Endothelial cell of umbilical vein (primary cell): ENCODE results near the gene NLRP13. TPM values are rescaled to one million over a fixed set of nuclear protein-coding genes. Genes with fewer than 3 reads are reported as not detected.

Source experiments
- BruUV-seq: library from RNA; stranded (reverse); fragments of 400-500 nt; replicated peaks from 2 replicates; lab custom pipeline; 2021; lab: Mats Ljungman, UMichigan
- CTCF ChIA-PET: fragments of 300-600, 350-600 bp; sonication (Branson Sonifier 250); formaldehyde crosslinking; loops from one replicate; lab custom pipeline; 2021; ENCODE audit warnings: antibody characterized with exemption, inconsistent platforms; lab: Charles Lee
- POLR2A ChIA-PET: fragments of 300-600, 350-600 bp; sonication (Branson Sonifier 250); formaldehyde crosslinking; loops from one replicate; lab custom pipeline; 2021; ENCODE audit warnings: antibody characterized with exemption, inconsistent platforms; lab: Charles Lee
- DNase-seq: peaks from one replicate; pipeline ENCODE4 v3.0.0-alpha.2; 2011; ENCODE audit warnings: low read depth, low spot score
- FAIRE-seq: peaks from 2 replicates; lab custom pipeline; 2011; peaks lifted over from hg19 to GRCh38; lab: Jason Lieb, UNC
- H2AFZ ChIP-seq: 2 replicates; pipeline ENCODE4 v1.6.0; 2012; ENCODE audit warnings: low read depth, low read length, control low read depth, inconsistent platforms
- H3K27ac ChIP-seq: 2 replicates; pipeline ENCODE4 v1.5.1; 2011; ENCODE audit warnings: low read depth, mild to moderate bottlenecking, control low read depth, low read length, moderate library complexity; ENCODE audit not compliant: insufficient read depth
- H3K27me3 ChIP-seq, 2 experiments: 2 replicates each; pipeline versions ENCODE4 v1.6.0 to v1.6.1; 2011; ENCODE audit warnings: low read length in 2 of 2, mixed read lengths in 1 of 2; ENCODE audit not compliant: control insufficient read depth in 2 of 2, insufficient read depth in 2 of 2
- H3K36me3 ChIP-seq, 2 experiments: 2 replicates in 1 of 2; 3 replicates in 1 of 2; pipeline ENCODE4 v1.5.1; 2011; ENCODE audit warnings: low read length in 2 of 2, mild to moderate bottlenecking in 1 of 2, moderate library complexity in 1 of 2; ENCODE audit not compliant: control insufficient read depth in 2 of 2, insufficient read depth in 2 of 2; ENCODE audit errors: extremely low read depth in 1 of 2
- H3K4me1 ChIP-seq: 3 replicates; pipeline ENCODE4 v1.5.1; 2011; ENCODE audit warnings: mild to moderate bottlenecking, low read length; ENCODE audit not compliant: control insufficient read depth, insufficient read depth; ENCODE audit errors: extremely low read depth
- H3K4me2 ChIP-seq: 2 replicates; pipeline ENCODE4 v1.6.1; 2011; ENCODE audit warnings: low read length, control low read depth, mixed read lengths; ENCODE audit not compliant: insufficient read depth
- H3K4me3 ChIP-seq, 3 experiments: fragments of 200-600 bp in 1 of 3; sonication (generic), shearing (Covaris generic) in 1 of 3; replicated peaks in 1 of 3; 2 replicates each; pipeline ENCODE4 v1.5.1; 2011 to 2016; ENCODE audit warnings: control low read depth in 3 of 3, low read length in 3 of 3, mild to moderate bottlenecking in 2 of 3, inconsistent platforms in 1 of 3, low read depth in 1 of 3, moderate library complexity in 1 of 3; ENCODE audit not compliant: insufficient read depth in 1 of 3
- H3K79me2 ChIP-seq: 2 replicates; pipeline ENCODE4 v1.6.0; 2012; ENCODE audit warnings: low read length, inconsistent platforms; ENCODE audit not compliant: control insufficient read depth, insufficient read depth
- H3K9ac ChIP-seq: replicated peaks from 2 replicates; pipeline ENCODE3; 2011; ENCODE audit warnings: low read length, control low read depth; ENCODE audit not compliant: insufficient read depth; ENCODE audit errors: extremely low read depth
- H3K9me1 ChIP-seq: replicated peaks from 3 replicates; pipeline ENCODE4 v1.6.0; 2011; ENCODE audit warnings: mild to moderate bottlenecking, low read length; ENCODE audit not compliant: control insufficient read depth, insufficient read depth; ENCODE audit errors: extremely low read depth
- H3K9me3 ChIP-seq: replicated peaks from 2 replicates; pipeline ENCODE4 v1.5.1; 2012; ENCODE audit warnings: low read length, inconsistent platforms; ENCODE audit not compliant: control insufficient read depth, insufficient read depth
- H4K20me1 ChIP-seq: replicated peaks from 2 replicates; pipeline ENCODE3; 2011; ENCODE audit warnings: mild to moderate bottlenecking, low read length; ENCODE audit not compliant: control insufficient read depth, insufficient read depth; ENCODE audit errors: extremely low read depth
- EZH2 ChIP-seq: IDR thresholded peaks from 2 replicates; pipeline ENCODE4 v1.6.1; 2012; ENCODE audit warnings: borderline replicate concordance, low read depth, mild to moderate bottlenecking, moderate library complexity, low read length, inconsistent platforms; ENCODE audit not compliant: severe bottlenecking
- FOS ChIP-seq: IDR thresholded peaks from 2 replicates; pipeline ENCODE4 v1.6.1; 2011; ENCODE audit warnings: mild to moderate bottlenecking, low read length, moderate library complexity, borderline replicate concordance; ENCODE audit not compliant: insufficient read depth
- GATA2 ChIP-seq: IDR thresholded peaks from 2 replicates; pipeline ENCODE4 v1.7.0; 2011; ENCODE audit warnings: low read depth, mild to moderate bottlenecking, moderate library complexity, mixed read lengths, low read length; ENCODE audit not compliant: insufficient read length, insufficient read depth
- JUN ChIP-seq: IDR thresholded peaks from 2 replicates; pipeline ENCODE4 v1.6.1; 2011; ENCODE audit warnings: borderline replicate concordance, low read depth; ENCODE audit not compliant: insufficient read length, insufficient read depth
- MYC ChIP-seq: IDR thresholded peaks from one replicate; pipeline ENCODE4 v1.6.1; 2011; ENCODE audit warnings: mild to moderate bottlenecking, low read depth, low read length
- POLR2A ChIP-seq: IDR thresholded peaks from 2 replicates; pipeline ENCODE4 v1.6.1; 2012; ENCODE audit warnings: low read depth, mild to moderate bottlenecking, control low read depth, low read length
- POLR2AphosphoS5 ChIP-seq: IDR thresholded peaks from 2 replicates; pipeline ENCODE4 v1.6.1; 2012; ENCODE audit warnings: low read depth, mild to moderate bottlenecking, control low read depth, low read length, moderate library complexity; ENCODE audit not compliant: insufficient read depth
- dilution Hi-C: fragments of 300-500 bp; cut with MboI; formaldehyde crosslinking; loops from one replicate; pipeline ENCODE4 v1.15.0; 2019; ENCODE audit warnings: low sequenced_read_pairs; ENCODE audit not compliant: extremely low pct_ligation_motif_present
- intact Hi-C: fragments of 100-400 bp; cut with micrococcal nuclease; formaldehyde crosslinking; loops from one replicate; pipeline ENCODE4 v1.10.0; 2022
- polyA plus RNA-seq, 4 experiments: library from polyadenylated mRNA; depleted of rRNA in 3 of 4; stranded (reverse) in 3 of 4; unstranded in 1 of 4; fragments of >200 nt; gene quantifications; 2 replicates each; pipeline versions ENCODE4 v1.2.1 to v1.2.3, GENCODE V29; 2011 to 2012; ENCODE audit warnings: missing spikeins in 1 of 4
- total RNA-seq: library from RNA; stranded (reverse); gene quantifications from 2 replicates; pipeline ENCODE4 v1.2.3, GENCODE V29; 2021
- TF ChIP-seq, protein P1 (sequence below), 2 donors: IDR thresholded peaks; 1 replicate in 1 of 2; 2 replicates in 1 of 2; pipeline ENCODE4 v1.5.1; 2011; ENCODE audit warnings: low read length in 2 of 2, mild to moderate bottlenecking in 2 of 2, moderate library complexity in 2 of 2, control low read depth in 1 of 2, inconsistent platforms in 1 of 2, low read depth in 1 of 2; ENCODE audit not compliant: insufficient read depth in 1 of 2; ENCODE audit errors: extremely low read depth in 1 of 2
- TF ChIP-seq, protein P2 (sequence below): IDR thresholded peaks from 2 replicates; pipeline ENCODE4 v1.6.1; 2011; ENCODE audit not compliant: insufficient read depth, insufficient read length

Gene NLRP13
- total and polyA plus RNA-seq, 2 donors (not counting 3 experiments of a cell fraction or from before 2014, with no cell fraction given), result not detected

DNA sequence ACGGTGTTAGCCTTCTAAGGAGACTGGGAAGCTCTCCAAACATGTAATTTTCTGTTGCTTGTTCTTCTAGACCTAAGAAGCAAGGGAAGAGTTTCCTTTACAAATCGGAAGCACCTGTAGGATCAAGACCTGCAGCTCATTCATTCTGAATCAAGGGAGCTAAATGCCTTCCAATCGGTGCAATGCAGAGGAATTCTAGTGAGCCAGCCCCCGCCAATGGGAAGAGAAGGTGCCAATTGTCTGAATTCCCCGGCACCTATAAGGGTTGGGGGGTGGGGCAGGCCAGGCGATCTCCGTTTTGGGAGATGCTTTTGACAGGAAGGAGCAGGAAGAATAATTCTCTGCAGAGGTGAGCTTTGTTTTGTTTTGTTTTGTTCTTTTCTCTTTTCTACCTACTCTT, 7.1 kb upstream of the NLRP13 start:
- dilution Hi-C loops (no loop called here), intact Hi-C loops (no loop called here)
- Histone ChIP-seq H3K36me3 (no peaks in the 10 kb centered on the region), H3K4me2 (no peak overlapping the region), H3K27me3 (no peaks in the 10 kb centered on the region), H2AFZ (no peak overlapping the region), H3K9me1 (no peaks in the 10 kb centered on the region), H3K4me3 (no peak overlapping the region), H3K4me1 (no peaks in the 10 kb centered on the region), H3K79me2 (no peaks in the 10 kb centered on the region), H3K27ac (no peak overlapping the region), H3K9me3 (peaks cover 2% of the 10 kb centered on the region), H3K9ac (no peak overlapping the region), H4K20me1 (no peaks in the 10 kb centered on the region)
- FAIRE-seq, result no peak
- no peak for TF ChIP-seq FOS
- no peak for TF ChIP-seq POLR2AphosphoS5
- no peak for TF ChIP-seq JUN
- no peak for TF ChIP-seq MYC
- no peak for TF ChIP-seq EZH2
- TF ChIP-seq POLR2A, result no peak
- TF ChIP-seq, protein P1, sequence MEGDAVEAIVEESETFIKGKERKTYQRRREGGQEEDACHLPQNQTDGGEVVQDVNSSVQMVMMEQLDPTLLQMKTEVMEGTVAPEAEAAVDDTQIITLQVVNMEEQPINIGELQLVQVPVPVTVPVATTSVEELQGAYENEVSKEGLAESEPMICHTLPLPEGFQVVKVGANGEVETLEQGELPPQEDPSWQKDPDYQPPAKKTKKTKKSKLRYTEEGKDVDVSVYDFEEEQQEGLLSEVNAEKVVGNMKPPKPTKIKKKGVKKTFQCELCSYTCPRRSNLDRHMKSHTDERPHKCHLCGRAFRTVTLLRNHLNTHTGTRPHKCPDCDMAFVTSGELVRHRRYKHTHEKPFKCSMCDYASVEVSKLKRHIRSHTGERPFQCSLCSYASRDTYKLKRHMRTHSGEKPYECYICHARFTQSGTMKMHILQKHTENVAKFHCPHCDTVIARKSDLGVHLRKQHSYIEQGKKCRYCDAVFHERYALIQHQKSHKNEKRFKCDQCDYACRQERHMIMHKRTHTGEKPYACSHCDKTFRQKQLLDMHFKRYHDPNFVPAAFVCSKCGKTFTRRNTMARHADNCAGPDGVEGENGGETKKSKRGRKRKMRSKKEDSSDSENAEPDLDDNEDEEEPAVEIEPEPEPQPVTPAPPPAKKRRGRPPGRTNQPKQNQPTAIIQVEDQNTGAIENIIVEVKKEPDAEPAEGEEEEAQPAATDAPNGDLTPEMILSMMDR (IDR thresholded peaks at IDR 0.05; ENCODE audit: extremely low read depth in 1 of 2, insufficient read depth in 1 of 2, low read depth in 1 of 2, low read length in 2 of 2), result no peak
- TF ChIP-seq, protein P2, sequence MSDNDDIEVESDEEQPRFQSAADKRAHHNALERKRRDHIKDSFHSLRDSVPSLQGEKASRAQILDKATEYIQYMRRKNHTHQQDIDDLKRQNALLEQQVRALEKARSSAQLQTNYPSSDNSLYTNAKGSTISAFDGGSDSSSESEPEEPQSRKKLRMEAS, result no peak
- no peak for TF ChIP-seq GATA2
- POLR2A ChIA-PET, result no interaction called here
- CTCF ChIA-PET, result no interaction called here
- no peak for DNase-seq
- no TSS peak for BruUV-seq
